Dermis lymphatic vessel endothelial cell (primary cell): ENCODE measurements around the gene RAPGEF5. TPM values are rescaled to one million over a fixed set of nuclear protein-coding genes. Genes with fewer than 3 reads are reported as not detected.

Experiments
- total RNA-seq: library from RNA; depleted of rRNA; stranded (reverse); fragments of >200 nt; gene quantifications from 2 replicates; pipeline ENCODE4 v1.2.1, GENCODE V29; 2014

RAPGEF5 gene
- total RNA-seq, result 245 and 258 TPM in 2 replicates

GRCh38 chr7:22356701-22357310 lies at the start of gene RAPGEF5:
Gene RAPGEF5, minus strand, starts transcription at chr7:22357154. Its CDS starts 94 bp downstream, at chr7:22357060.

Other genes with a start within 250 kb of the RAPGEF5 start
- 2.9 TPM in 2 replicates for gene STEAP1B, start 143.0 kb upstream of the RAPGEF5 start, total RNA-seq